Right kidney (tissue), 1 donor: ENCODE results near the gene PCMT1.
A peak's percentile ranks its signal among the peaks of the same experiment; 100 is the strongest.
"Not testable (repeated sequence)": the region's sequence is repeated elsewhere in the genome, so short reads cannot be mapped to it uniquely, and the experiment has no call there.

ENCODE experiments used
- DNase-seq: peaks from one replicate; pipeline ENCODE4 v3.0.0-alpha.2; 2016

The PCMT1 gene

DNA sequence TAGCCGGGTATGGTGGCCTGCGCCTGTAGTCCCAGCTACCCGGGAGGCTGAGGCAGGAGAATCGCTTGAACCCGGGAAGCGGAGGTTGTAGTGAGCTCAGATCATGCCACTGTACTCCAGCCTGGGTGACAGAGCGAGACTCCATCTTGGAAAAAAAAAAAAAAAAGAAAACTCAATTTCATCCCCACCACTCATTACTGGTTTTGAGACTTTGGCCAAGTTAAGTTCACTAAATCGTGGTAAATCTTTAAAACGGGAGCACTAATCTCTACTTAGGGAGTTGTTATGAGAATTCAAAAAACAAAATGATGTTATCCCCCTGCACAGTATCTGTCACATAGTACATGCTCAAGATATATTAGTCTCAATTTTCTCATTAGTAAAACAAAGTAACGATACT lies 4.3 kb upstream of the PCMT1 start:
- not testable (repeated sequence) for DNase-seq

DNA sequence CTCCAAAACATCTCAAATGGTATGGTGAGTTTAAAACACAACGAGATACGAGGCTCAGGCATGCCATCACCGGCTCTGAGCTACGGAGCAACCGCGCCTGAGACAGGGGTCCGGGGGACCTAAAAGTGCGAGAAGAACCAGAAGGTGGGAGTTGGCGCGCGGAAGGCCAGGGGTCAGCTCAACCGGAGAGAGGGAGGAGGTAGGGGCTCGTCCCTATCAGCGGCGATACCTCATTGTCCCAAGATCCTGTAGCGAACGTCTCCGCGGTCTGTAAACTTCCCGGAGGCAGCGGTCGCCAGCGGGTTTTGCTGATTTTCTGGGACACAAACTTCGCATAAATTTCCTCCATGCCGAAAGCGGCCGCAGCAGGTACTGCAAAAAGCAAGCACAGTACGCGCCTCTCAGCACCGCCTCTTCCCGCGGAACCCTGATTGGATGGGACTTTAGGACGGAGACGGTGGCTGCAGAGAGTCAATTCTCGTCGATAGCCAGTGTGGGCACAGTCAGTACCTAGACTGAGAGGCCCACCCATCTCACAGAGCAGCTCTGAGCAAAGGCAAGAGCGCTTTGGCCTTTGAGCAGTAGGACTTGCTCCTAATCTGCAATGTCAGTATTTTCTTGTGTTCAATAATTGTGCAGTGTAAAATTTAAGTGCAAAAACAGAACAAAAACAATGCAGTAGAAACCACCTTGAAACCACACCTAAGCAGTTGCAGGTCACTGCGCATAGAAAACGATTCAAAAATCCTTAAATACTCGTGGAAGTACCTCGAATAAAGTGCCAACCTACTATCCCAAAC lies 3.2 kb upstream of the PCMT1 start, which contains the start of gene NUP43:
NUP43 (minus strand) TSS at position 383 of the 800 bp plus-strand sequence; CDS start at position 349, 34 bp downstream.
- peak; percentile 79 for DNase-seq

DNA sequence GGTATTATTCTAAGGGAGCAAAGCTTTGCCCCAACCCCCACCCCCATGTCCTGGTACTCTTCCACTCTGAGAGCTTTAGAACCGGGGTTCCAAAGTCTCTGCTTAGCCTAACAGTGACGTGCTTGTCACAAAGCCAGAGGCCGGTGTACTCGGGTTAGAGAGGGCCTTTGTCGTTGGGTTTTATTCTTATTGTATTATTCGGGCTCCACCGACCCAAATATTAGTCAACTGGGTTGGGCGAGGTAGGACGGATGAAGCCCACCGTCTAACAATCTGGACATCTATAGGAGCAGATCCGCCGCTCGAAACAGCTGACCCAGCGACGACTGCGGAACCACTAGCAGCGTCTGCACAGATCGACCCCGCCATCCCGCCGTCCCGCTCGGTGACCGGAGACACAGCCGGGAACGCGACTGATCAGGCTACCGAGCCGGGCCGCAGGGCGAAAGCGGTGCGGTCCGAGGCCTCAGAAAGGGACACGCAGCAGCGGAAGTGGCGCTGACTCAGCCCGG lies 403 bp upstream of the PCMT1 start:
- not testable (repeated sequence) for DNase-seq

DNA sequence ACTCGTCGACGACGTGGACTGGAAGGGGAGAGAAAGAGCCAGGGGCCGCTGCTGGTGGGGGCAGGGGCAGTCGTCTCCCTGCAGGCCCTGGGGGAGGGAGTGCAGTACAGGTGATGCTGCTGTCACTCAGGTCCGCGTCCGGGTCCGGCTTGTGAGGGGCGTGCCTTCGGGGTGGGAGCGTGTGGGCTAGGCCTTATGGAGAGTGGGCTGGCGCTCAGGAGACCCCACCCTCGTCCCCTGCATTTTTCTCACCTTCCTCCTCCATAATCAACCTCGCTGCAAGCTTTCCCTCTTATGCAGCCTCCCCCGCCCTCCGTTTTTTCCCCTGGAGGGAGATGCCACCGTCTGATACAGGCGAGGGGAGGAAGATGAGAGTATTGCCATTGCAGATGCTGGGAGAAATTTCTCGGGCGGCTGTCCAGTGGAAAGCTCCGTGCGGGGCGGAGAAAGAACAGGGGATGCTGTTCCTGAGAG lies 632 bp downstream of the PCMT1 start:
- DNase-seq: no peak

DNA sequence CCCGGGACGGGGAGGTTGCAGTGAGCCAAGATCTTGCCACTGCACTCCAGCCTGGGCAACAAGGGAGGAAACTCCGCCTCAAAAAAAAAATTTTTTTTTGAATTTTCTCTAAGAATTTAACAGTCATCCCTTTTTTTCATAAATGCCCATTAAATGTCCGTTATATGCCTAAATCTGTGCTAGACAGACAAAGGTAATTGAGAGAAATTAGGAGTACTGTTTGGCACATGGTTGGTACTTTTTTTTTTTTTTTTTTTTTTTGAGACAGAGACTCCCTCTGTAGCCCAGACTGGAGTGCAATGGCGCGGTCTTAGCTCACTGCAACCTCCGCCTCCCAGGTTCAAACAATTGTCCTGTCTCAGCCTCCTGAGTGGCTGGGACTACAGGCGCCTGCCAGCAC lies 1.7 kb downstream of the PCMT1 start:
- DNase-seq: no peak

DNA sequence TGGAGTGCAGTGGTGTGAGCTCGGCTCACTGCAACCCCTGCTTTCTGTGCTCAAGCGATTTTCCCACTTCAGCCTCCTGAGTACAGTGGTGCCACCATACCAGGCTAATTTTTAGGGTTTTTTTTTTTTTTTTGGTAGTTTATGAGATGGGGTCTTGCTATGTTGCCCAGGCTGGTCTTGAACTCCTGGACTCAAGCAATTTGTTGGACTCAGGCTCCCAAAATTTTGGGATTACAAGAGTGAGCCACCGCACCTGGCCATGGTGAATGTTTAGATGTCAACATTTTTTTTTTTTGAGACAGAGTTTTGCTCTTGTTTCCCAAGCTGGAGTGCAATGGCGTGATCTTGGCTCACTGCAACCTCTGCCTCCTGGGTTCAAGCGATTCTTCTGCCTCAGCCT lies 2.4 kb downstream of the PCMT1 start:
- not testable (repeated sequence) for DNase-seq

DNA sequence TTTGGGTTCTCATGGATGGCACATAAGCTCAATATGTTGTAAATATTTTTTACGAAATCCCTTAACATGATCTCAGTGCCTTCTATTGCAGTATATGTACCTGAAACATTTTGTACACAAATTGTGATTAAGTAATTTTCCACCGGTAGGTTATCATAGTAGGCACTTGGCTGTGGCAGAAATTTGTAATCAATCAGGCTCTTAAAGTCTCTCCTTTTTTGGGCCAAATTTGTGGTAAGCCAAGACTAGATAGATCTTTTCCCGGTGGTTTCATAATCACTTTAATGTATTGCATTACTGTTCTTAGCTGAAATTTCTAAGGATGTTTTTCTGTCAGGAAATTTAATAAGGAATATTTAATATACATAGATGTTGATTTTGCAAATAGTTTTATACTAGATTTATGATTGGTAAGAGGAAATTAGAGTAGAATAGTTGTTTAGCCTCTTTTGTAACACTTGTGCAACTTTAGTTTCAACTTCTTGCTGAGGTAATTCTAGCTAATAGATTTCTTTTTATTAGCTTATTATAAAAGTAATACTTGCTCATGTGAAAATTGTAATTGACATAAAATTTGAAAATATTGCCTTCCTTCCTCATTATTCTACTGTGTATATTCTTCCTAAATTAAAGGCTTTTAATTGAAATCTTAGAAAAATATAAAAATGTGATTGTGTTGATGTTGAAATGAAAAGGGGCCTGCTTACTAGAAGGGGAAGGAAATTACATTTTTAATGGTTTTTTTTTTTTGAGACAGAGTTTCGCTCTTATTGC lies 3.2 kb downstream of the PCMT1 start:
- DNase-seq: no peak

DNA sequence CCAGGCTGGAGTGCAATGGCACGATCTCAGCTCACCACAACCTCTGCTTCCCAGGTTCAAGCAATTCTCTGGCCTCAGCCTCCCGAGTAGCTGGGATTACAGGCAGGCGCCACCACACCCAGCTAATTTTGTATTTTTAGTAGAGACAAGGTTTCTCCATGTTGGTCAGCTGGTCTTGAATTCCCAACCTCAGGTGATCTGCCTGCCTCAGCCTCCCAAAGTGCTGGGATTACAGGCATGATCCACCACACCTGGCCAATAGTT lies 3.8 kb downstream of the PCMT1 start:
- not testable (repeated sequence) for DNase-seq

DNA sequence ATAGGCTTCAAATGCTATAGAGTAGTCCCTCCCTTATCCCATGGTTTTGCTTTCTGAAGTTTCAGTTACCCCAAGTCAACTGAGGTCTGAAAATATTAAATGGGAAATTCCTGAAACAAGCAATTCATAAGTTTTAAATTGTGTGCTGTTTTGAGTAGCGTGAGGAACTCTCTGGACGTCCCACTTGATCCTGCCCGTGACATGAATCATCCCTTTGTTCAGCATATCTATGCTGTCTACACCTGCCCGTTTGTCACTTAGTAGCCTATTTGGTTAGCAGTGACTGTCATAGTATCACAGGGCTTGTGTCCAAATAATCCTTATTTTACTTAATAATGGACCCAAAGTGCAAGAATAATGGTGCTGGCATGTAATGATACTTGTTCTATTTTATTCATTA lies 5.0 kb downstream of the PCMT1 start:
- no peak for DNase-seq

DNA sequence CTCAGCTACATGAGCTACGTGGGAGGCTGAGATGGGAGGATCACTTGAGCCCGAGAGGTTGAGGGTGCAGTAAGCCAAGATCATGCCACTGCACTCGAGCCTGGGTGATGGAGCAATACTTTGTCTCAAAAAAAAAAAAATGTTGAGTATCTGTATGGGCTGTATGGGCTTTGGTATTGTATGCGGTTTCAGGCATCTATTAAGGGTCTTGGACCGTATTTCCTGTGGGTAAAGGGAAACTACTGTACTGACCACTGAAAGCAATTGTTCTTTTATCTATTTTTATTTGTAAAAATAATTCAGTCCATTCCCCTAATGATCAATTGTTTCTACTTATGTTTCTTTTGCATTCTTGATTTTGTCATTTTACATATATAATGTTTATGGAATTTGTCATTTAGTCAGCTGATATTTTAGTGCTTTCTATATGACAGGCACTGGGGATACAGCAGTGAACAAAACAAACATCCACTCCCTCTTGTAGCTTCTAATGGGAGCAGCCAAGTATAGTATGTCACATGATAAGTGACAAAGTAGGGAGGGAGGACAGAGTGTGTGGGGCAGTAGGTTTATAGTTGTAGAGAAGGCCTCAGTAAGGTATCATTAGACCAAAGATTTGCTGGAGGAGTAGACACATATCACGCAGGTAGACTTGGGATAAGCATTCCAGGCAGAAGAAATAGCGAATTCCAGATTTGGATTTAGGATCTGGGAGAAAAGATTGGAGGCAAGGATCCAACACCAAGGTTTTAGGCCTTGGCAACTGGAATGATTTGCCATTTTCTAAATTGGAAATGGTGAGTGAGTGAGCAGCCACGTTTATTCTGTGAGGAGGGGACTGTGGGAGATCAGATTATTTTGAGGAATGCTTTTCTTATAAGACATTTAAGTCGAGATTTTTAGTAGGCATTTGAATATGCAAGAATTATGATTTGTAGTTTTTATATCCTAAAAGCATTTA lies 6.0 kb downstream of the PCMT1 start:
- DNase-seq: no peak

DNA sequence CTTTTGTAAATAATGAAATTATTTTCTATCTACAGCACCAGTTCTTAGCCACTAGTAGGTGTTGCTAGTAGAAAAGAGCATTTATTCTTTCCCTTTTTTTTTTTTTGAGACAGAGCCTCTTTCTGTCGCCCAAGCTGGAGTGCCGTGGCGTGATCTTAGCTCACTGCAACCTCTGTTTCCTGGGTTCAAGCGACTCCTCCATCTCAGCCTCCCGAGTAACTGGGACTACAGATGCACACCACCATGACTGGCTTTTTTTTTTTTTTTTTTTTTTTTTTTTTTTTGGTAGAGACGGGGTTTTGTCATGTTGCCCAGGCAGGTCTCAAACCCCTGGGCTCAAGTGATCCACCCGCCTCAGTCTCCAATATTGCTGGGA lies 6.7 kb downstream of the PCMT1 start:
- no peak for DNase-seq

DNA sequence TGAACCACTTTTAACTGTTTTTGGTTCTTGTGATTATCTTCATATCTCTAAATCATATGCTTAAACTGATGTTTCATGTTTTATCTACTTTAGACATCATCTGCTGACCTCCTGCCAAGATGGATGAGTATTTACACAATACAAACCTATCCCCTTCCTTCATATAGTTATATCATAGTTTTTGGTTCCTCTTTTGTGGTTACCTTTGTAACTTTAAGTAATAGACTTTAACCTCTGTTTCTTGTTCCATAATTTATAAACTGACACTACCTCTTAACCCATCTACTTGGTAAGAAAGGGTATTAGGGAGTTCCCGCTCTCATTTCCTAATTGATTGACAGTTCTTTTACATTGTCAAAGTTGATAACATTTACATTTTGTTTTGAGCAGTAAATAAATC lies 11.9 kb downstream of the PCMT1 start:
- no peak for DNase-seq

DNA sequence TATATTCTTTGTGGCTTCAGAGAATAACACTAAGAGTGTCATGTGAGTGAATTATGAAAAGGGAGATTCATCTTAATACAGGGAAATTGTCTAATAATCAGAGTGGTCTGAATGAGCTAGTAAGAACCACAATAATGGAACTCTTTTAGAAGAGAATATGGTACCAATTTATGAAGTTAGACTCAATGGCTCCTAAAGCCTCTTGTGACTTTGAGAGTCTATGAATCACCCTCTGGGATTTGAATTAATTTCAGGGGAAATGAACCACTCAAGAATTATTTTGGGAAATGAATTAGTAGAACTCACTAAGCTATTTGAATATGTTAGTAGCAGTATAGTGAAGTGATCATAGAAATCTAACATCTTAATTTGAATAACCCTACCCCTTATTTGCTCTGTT lies 14.3 kb downstream of the PCMT1 start:
- no peak for DNase-seq

DNA sequence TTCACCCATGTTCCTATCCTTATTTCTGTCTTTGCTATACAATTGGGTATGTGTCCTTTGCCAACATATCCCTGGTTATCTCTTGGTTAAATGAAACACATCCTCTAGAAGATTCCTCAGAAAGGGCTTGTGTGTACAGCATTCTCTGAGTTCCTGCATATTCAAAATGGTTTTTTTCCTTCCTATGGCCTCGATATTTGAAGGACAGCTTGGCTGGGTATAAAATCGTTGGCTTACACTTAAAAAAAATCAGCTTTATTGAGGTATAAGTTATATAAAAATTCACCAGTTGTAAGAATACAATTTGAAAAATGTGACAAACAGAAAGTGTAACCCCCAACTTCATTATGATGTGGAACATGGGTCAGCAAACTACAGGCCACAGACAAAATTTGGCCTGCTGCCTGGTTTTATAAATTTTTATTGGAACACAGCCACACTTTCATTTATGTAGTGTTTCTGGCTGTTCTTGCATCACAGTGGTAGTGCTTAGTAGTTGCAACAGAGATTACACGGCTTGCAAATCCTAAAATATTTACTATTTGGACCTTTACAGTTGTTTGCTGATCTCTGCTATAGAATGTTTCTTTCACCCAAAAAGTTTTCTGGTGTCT lies 16.7 kb downstream of the PCMT1 start:
- DNase-seq: no peak

DNA sequence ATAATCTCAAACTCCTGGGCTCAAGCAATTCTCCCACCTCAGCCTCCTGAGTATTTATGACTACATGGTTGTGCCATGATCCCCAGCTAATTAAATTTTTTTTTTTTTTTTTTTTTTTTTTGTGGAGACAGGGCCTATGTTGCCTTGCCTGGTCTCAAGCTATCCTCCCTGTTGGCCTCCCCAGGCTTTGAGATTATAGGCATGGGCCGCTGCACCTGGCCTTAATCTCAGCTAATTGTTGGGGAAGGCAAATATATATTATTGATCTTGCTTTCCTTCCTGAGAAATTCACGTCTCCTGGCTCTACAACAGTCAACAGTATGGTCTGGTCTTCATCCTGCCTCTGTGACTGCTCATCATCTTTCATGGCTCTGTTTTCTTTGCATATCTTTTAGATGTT lies 20.1 kb downstream of the PCMT1 start:
- DNase-seq: no peak

DNA sequence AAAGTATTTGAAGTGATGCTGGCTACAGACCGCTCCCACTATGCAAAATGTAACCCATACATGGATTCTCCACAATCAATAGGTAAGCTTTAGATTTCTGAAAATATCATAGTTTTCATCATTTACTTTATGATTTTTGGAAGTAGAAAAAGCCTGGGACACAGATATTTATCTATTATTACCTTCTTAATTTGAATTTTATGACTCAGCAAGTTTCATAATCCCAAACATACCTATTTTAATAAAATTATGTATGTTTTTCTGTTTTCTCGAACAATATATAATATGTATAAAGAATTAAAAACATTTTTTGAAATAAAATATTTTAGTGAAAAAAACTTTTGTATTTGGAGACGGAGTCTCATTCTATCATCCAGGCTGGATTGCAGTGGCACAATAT lies 21.6 kb downstream of the PCMT1 start:
- DNase-seq: no peak

DNA sequence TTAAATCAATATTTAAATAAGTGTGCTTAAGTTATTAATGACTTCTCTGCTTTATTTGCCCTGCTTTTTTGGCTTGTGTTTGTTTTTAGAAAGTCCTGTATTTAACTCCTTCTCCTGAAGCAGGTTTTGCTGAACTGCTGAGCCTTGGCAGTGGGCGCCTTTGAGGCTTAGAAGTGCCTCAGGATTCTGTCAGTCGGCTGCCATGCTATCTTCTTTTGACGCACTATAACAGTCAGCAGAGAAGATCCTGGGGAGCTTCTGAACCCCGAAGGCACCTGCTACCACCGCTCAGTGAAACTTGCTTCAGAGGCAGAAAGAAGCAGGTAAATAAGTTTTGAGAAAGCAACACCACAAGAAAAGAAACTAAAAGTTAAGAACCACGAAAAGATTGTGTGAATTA lies 22.4 kb downstream of the PCMT1 start:
- DNase-seq: no peak

DNA sequence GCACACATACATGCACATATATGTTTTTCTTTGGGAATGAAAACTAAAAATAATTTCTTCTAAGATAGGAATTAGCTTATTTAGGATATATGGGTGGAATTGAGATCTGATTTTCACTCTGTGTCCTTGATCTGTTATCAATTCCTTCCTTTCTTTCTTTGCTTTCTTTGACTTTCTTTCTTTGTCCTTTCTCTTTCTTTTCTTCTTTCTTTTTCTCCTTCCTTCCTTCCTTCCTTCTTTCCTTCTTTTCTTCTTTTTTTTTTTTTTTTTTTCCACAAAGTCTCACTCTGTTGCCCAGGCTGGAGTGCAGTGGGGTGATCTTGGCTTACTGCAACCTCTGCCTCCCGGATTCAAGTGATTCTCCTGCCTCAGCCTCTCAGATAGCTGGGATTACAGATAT lies 28.1 kb downstream of the PCMT1 start:
- no peak for DNase-seq

DNA sequence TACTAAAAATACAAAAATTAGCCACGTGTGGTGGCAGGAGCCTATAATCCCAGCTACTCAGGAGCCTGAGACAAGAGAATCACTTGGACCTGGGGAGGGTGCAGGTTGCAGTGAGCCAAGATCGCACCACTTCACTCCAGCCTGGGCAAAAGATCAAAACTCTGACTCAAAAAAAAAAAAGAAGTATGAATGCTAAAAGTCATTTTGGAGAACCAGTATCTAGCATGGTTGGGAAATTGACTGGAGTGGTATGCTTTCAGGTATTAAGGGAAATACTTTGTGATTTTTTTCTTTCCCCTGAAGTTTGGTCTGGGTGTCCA lies 30.1 kb downstream of the PCMT1 start:
- no peak for DNase-seq

DNA sequence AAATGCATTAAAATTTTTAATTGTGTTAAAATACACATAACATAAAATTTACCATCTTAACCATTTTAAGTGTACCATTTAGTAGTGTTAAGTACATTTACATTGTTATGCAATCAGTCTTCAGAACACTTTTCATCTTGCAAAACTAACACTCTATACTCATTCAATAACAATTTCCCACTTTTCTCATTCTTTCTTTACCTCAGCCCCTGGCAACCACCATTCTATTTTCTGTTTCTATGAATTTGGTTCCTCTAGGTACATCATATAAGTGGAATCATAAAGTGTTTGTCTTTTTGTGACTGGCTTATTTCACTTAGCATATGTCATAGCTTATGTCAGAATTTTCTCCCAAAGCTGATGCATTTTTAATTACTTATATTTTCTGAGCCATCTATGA lies 32.2 kb downstream of the PCMT1 start:
- no peak for DNase-seq

DNA sequence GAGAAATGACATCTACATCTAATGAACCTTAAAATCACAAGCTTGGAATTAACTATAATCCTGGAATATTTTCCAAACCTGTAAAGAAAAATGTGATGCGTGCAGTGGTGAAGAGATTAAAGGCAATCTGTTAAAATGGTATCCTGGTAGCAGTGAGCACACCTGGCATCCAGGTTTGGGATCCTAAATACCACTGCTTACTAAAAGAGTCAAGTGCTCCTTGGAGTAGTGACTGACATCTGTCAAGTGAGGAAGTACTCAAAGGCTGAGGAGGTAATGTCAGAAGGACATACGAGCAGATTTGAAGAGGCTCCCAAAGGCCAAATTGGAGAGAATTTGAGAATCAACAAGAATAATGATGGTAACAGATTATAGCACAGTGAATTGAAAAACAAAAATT lies 32.8 kb downstream of the PCMT1 start:
- DNase-seq: no peak

DNA sequence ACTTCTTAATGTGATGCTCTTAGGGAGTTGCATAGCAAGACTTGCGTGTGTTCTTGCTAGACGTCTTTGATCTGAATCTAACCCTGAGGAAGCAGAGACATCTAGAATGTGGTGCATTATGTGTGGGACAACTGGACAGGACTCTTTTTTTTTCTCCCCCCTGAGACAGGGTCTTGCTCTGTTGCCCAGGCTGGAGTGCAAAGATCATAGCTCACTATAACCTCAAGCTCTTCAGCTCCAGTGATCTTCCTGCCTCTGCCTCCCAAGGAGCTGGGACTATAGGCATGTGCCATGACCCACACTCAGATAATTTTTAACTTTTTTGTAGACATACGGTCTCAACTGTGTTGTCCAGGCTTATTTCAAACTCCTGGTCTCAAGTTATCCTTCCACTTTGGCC lies 34.0 kb downstream of the PCMT1 start:
- no peak for DNase-seq
